ENCODE data around the gene ZNF184. TPM values are rescaled to one million over a fixed set of nuclear protein-coding genes. Genes with fewer than 3 reads are reported as not detected.
"Not testable (repeated sequence)": the region's sequence is repeated elsewhere in the genome, so short reads cannot be mapped to it uniquely, and the experiment has no call there.

The ZNF184 gene
- total RNA-seq, 1 experiment from 2014 or later: 3.5 TPM

DNA sequence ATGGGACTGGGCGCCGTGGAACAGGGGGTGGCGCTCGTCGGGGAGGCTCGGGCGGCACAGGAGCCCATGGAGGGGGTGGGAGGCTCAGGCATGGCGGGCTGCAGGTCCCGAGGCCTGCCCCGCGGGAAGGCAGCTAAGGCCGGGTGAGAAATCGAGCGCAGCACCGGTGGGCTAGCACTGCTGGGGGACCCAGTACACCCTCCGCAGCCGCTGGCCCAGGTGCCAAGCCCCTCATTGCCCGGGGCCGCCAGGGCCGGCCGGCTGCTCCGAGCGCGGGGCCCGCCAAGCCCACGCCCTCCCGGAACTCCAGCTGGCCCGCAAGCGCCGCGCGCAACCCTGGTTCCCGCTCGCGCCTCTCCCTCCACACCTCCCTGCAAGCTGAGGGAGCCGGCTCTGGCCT, 48.1 kb downstream of the ZNF184 start:
- DNase-seq (ENCODE audit: low read depth): not testable (repeated sequence)

DNA sequence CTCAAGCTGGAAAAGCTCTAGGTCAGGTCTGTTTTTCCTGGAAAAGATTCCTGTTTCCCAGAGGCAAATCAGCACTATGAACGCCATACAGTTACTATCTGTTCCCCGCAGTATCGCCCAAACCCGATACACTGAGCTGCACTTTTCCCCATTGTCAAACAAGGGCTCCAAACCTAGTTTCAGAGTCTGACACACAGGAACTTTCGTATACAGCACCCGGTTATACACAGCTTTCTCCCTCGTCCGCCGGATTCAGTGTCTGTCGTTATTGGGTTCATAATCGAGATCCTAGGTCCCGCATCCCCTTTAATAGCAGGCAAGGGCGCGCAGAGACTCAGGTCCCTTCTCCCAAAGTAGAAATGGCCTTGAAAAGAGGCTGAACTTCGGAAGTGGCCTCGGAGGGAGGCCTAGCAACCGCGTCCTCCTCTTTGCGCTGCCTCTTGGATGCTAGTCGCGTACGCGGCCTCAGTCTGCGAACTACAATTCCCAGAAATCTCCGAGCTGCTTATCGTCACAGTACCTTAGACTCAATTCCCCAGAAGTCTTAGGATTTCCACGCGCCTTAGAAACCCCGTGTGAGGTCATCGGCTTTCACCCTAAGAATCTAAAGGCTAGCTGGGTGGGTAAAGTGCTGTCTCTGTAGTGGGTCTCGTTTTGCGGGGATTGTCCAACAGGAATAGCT, 50.1 kb downstream of the ZNF184 start:
- no peak for DNase-seq (ENCODE audit: low read depth)

DNA sequence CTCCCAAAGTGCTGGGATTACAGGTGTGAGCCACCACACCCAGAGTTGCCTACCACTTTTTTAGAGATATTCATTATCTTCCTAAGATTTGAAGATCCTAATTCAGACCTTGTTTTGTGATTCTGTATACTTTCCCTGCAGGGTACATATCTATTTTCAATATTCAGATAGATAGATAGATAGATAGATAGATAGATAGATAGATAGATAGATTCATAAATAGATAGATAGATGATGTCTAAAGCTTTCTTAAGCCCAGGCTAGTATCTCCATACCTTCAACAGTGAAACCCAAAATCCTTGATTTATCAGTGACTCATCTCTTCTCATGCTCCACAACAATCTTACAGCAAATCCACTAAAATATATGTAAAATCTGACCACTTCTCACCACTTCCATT, 53.5 kb downstream of the ZNF184 start:
- no peak for DNase-seq (ENCODE audit: low read depth)

DNA sequence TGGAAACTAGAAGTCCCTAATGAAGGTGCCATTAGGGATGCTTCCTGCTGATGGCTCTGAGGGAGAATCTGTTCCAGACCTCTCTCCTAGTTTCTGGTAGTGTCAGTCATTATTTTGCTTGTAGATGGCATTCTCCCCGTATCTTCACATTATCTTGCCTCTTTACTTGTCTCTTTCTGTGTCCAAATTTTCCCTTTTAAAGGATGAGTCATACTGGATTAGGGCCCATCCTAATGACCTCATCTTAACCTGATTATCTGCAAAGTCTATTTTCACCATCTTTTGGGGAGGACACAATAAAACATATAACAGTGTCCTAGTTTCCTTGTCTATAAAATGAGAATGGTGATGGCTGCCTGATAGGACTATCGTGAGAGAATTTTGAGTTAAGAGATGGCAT, 57.0 kb downstream of the ZNF184 start:
- DNase-seq (ENCODE audit: low read depth): no peak

DNA sequence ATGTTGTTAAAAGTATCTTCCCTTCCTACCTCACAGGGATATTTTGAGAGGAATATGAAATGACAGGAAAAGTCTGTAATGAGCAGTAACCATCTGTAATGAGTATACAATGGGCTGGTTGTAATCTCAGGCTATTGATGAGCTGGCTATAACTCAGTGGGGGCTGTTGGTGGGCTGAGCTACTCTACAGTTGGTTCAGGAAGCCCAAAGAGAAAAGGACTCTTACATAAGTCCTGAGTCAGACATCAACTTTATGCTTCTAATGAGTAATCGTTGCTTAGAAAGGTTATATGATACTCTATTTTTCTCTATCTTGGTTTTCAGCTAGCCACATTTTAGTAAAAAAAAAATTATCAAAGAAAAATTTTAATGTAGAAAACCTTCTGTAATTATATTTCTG, 57.9 kb downstream of the ZNF184 start:
- DNase-seq (ENCODE audit: low read depth): peak; percentile 5

DNA sequence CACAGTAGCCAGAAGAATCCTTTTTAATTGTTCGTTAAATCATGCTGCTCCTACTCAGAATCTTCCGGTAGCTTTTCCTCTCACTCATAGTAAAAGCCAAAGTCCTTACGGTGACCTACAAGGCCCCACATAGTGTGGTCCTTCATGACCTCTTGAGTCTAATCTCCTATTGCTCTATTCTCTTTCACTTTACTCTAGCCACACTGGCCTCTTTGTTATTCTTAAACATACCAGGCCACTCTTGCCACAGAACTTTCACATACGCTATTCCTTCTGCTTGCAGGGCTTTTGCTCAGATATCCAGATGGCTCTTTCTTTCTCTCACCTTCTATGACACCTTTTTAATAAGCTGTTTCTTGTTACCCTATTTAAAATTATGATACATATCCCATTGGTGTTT, 58.6 kb downstream of the ZNF184 start:
- DNase-seq (ENCODE audit: low read depth): no peak

DNA sequence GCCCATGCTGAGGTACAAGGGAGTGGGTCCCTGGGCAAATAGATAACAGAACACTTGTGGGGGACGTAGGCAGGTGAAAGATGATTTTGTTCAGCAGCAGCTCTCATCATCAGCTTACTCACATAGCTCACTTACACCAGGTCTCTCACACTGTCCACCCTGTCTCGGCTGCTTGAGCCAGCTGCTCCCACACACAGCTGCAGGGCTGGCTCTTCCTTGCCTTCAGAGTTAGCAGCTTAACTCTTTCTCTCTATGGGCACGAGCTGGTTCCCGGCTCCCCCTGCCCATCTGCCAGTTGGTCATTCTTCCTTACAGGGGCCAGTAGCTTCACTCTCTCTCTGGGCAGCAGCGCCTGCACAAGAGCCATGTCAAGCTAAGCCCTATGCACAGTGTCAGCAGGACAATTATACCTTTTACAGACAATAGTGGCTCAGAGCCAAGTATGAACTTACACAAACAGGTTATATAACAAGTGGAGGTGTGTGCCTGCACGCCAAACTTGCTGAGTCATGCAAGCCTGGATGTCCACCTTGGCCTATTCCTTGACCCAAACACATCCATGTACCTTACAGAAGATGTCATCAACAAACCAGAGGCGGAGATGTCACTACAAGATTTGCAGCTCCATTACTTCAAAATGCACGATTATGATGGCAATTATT, 65.6 kb downstream of the ZNF184 start:
- DNase-seq (ENCODE audit: low read depth): no peak

DNA sequence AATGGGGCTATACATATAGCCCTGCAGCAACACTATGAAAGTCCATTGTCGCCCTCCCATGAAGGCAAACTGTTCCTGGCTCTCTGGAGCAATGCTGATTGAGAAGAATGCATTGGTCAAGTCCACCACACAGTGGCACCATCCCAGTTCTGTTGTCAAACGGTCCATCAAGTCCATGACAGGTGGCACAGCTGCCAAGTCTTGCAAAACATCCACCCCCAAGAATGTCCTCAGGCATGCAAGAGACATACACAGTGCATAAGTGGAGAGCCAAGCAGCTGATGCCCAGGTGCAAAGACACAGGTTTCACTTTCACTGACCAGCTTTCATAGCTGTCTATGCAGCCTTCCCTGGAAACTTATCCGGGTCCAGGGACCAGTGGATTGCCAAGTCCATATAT, 66.8 kb downstream of the ZNF184 start:
- no peak for DNase-seq (ENCODE audit: low read depth)

DNA sequence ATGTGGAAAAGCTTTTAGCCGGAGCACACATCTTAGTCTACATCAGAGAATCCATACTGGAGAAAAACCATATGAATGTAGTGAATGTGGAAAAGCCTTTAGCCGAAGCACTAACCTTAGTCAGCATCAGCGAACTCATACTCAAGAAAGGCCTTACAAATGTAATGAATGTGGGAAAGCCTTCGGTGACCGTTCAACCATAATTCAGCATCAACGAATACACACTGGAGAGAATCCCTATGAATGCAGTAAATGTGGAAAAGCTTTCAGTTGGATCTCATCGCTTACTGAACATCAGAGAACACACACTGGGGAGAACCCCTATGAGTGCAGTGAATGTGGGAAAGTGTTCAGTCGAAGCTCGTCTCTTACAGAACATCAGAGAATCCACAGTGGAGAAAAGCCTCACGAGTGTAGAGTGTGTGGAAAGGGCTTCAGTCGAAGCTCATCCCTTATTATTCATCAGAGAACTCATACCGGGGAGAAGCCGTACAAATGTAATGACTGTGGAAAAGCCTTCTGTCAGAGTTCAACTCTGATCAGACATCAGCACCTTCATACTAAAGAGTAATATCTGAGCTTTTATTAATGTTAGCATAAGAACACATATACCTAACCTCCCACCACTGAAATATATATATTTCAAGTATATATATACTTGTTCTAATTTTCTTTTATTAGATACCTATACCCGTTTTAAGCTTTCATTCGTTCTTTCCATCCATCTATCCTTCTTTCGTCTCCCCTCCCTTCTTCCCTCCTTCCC, 71.8 kb downstream of the ZNF184 start:
- no peak for DNase-seq (ENCODE audit: low read depth)

Small RNA genes within 50 kb of the gene (small RNA-seq; reads per million reads assigned to genes)
- gene AL021918.1 (not detected), gene AL021918.2 (not detected), gene MCFD2P1 (not detected)

Other genes with a start within 250 kb of the ZNF184 start
- gene PRSS16, start 225.4 kb downstream of the ZNF184 start, total RNA-seq (2014; rRNA removed; shearing (Covaris generic)): not detected in 2 replicates
- gene POM121L2, start 160.8 kb downstream of the ZNF184 start, total RNA-seq (2014; rRNA removed; shearing (Covaris generic)): not detected in 2 replicates
- 0.06 and 0.13 TPM in 2 replicates for gene ZNF391, start 84.3 kb downstream of the ZNF184 start, total RNA-seq (2014; rRNA removed; shearing (Covaris generic))